Endothelial cell (in vitro differentiated cells): ENCODE measurements around the gene PNISR. TPM values are rescaled to one million over a fixed set of nuclear protein-coding genes. Genes with fewer than 3 reads are reported as not detected.
A peak's percentile ranks its signal among the peaks of the same experiment; 100 is the strongest.
"Not testable (repeated sequence)": the region's sequence is repeated elsewhere in the genome, so short reads cannot be mapped to it uniquely, and the experiment has no call there.

Experiments
- DNase-seq: peaks from one replicate; pipeline ENCODE4 v3.0.0; 2021; ENCODE audit warnings: low spot score
- H3K27ac Mint-ChIP-seq: one replicate; pipeline ENCODE4 v1.8.0; 2021; ENCODE audit warnings: mixed read lengths, inconsistent platforms; ENCODE audit not compliant: unreplicated experiment
- H3K27me3 Mint-ChIP-seq: one replicate; pipeline ENCODE4 v1.8.0; 2021; ENCODE audit warnings: mild to moderate bottlenecking, moderate library complexity, mixed read lengths, inconsistent platforms; ENCODE audit not compliant: unreplicated experiment
- H3K36me3 Mint-ChIP-seq: one replicate; pipeline ENCODE4 v1.8.0; 2021; ENCODE audit warnings: mild to moderate bottlenecking, low read depth, mixed read lengths, inconsistent platforms; ENCODE audit not compliant: unreplicated experiment
- H3K4me1 Mint-ChIP-seq: one replicate; pipeline ENCODE4 v1.8.0; 2021; ENCODE audit warnings: mild to moderate bottlenecking, mixed read lengths, inconsistent platforms; ENCODE audit not compliant: unreplicated experiment
- H3K4me3 Mint-ChIP-seq: one replicate; pipeline ENCODE4 v1.8.0; 2021; ENCODE audit warnings: mild to moderate bottlenecking, mixed read lengths, inconsistent platforms; ENCODE audit not compliant: unreplicated experiment
- H3K9me3 Mint-ChIP-seq: one replicate; pipeline ENCODE4 v1.8.0; 2021; ENCODE audit warnings: mixed read lengths, inconsistent platforms; ENCODE audit not compliant: unreplicated experiment
- long read RNA-seq: library from polyadenylated mRNA; unstranded; transcript quantifications from one replicate; pipeline ENCODE4 v2.0.0, GENCODE V29; 2020; ENCODE audit not compliant: unreplicated experiment
- total RNA-seq: library from RNA; stranded (reverse); fragmentation: NEBNext Ultra II Directional; extraction: Animal tissue kit (Norgen Biotek cat#: 25700); gene quantifications from one replicate; pipeline ENCODE4 v1.2.1, GENCODE V29; 2021; ENCODE audit not compliant: unreplicated experiment
- TF ChIP-seq, protein P1 (sequence below): fragments of 200-600 bp; sonication (generic); IDR thresholded peaks from one replicate; pipeline ENCODE4 v1.5.0; 2021; ENCODE audit warnings: antibody characterized with exemption; ENCODE audit not compliant: unreplicated experiment

PNISR gene
- total RNA-seq: 86.4 TPM
- long read RNA-seq, full-length matches to known transcripts: 23 of 47 reads
- long read RNA-seq, partial matches to known transcripts: 14 of 47 reads
- long read RNA-seq, other reads (novel, unspliced or antisense): 10 of 47 reads

DNA sequence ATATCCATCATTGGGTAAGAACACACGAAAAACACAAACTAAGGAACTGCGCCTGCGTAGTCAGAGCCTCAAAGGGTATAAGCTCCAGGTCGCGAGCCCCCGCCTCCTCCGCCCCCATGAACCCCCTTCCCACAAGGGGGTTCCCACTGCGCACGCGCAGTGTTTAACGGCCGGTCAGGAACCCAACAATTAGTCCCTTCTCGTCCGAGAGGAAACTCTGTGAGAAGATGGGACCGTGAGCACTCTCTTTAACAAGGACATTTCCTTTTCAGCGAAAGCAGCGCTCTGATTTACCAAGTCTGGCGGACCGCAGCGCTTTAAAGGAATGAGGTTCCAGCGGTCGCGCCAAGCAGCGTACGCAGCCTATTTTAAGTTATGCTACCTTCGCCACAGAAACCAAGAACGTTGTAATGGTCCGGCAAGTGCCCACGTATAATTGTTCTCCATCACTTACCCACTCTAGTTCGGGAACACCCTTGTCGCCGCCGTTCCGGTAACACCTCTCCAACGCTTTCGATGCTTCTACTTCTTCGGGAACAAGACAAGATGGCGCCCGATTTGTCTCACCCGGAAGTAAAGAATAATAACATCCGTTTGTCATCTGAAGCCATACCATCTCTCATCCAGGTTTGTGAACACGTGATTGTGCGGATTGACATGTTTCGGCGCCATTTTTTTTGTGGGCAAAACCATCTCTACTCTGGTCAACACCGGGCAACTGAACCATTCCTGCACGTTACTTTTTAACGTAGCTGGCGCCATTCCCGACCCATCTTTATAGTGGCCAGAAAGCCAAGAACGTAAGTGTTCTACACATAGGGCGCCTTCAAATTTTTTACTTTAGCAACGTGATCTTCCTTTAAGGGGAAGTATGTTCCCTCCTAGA is at the start of gene PNISR:
PNISR (minus strand) TSS at position 548 of the 886 bp plus-strand sequence. CDS start 10,649 bp downstream, outside the sequence.
- TF ChIP-seq, protein P1, sequence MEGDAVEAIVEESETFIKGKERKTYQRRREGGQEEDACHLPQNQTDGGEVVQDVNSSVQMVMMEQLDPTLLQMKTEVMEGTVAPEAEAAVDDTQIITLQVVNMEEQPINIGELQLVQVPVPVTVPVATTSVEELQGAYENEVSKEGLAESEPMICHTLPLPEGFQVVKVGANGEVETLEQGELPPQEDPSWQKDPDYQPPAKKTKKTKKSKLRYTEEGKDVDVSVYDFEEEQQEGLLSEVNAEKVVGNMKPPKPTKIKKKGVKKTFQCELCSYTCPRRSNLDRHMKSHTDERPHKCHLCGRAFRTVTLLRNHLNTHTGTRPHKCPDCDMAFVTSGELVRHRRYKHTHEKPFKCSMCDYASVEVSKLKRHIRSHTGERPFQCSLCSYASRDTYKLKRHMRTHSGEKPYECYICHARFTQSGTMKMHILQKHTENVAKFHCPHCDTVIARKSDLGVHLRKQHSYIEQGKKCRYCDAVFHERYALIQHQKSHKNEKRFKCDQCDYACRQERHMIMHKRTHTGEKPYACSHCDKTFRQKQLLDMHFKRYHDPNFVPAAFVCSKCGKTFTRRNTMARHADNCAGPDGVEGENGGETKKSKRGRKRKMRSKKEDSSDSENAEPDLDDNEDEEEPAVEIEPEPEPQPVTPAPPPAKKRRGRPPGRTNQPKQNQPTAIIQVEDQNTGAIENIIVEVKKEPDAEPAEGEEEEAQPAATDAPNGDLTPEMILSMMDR: no peak
- H3K9me3 Mint-ChIP-seq: no peaks in the 10 kb centered on the region
- peaks cover 39% of the 10 kb centered on the region for H3K4me1 Mint-ChIP-seq
- peaks cover 8% of the 10 kb centered on the region for H3K27me3 Mint-ChIP-seq
- peak within 1 kb of the TSS; percentile 99 for H3K27ac Mint-ChIP-seq
- peaks cover 9% of the 10 kb centered on the region for H3K36me3 Mint-ChIP-seq
- peak; percentile 82 for DNase-seq
- H3K4me3 Mint-ChIP-seq: peak within 1 kb of the TSS; percentile 97

GRCh38 chr6:99473730-99474129 is 48.6 kb upstream of the PNISR start:
- Mint-ChIP-seq H3K4me3 (no peak overlapping the region), H3K36me3 (peaks cover 4% of the 10 kb centered on the region), H3K4me1 (no peaks in the 10 kb centered on the region), H3K9me3 (no peaks in the 10 kb centered on the region), H3K27ac (no peak overlapping the region), H3K27me3 (no peaks in the 10 kb centered on the region)
- no peak for DNase-seq
- TF ChIP-seq, protein P1: no peak

DNA sequence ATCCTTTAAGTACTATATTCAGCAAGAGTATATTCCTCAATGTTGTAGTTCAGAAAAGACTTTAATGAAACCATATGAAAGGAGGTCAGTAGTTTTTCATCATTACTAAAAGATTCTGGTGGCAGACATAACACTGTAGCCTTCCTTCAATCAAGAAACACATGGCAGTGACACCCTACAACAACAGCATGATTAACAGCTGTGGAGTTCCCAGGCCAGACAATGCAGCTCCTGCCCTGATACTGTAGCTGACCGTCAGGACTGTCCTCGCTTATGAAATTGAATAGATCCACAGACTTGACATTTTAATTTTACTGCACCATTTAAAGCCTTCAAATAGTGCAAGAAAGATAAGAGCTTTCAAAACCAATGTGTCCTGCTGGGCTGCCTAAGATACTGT is 46.5 kb upstream of the PNISR start:
- no peaks in the 10 kb centered on the region for H3K27me3 Mint-ChIP-seq
- no peaks in the 10 kb centered on the region for H3K4me1 Mint-ChIP-seq
- H3K4me3 Mint-ChIP-seq: no peak overlapping the region
- DNase-seq: no peak
- no peak overlapping the region for H3K27ac Mint-ChIP-seq
- no peaks in the 10 kb centered on the region for H3K36me3 Mint-ChIP-seq
- TF ChIP-seq, protein P1: no peak
- H3K9me3 Mint-ChIP-seq: no peaks in the 10 kb centered on the region

DNA sequence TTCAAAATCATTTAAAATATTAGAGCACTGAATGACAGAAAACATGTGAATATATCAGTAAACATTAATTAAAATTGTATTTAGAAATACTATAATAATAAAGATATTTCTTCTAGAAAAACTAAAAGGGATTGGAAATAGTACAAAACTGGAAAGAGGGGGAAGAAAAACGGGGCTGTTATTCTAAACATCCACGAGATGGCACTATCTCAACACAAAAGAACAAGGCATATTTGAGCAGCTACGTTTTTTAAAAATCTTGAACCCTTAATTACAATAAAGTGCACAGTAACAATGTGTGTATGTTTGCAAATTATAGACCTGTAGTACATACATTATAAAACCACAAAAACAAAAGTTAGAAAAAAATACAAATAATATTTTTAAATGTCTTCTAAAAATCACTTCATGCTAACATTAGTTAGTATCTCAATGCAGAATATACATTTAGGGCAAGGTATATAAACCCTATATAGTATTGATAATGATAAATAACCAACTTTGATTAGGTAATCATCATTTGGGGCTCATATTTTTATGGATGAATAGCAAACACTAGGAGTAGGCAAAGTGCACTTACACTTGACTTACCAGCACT is 42.5 kb upstream of the PNISR start:
- Mint-ChIP-seq H3K4me3 (no peak overlapping the region), H3K9me3 (no peaks in the 10 kb centered on the region), H3K36me3 (no peaks in the 10 kb centered on the region), H3K27me3 (no peaks in the 10 kb centered on the region), H3K4me1 (no peaks in the 10 kb centered on the region), H3K27ac (no peak overlapping the region)
- DNase-seq: no peak
- TF ChIP-seq, protein P1: peak; percentile 43

GRCh38 chr6:99459133-99459532 is 34.0 kb upstream of the PNISR start:
- not testable (repeated sequence) for H3K9me3 Mint-ChIP-seq, H3K4me1 Mint-ChIP-seq, H3K27me3 Mint-ChIP-seq, H3K27ac Mint-ChIP-seq, H3K4me3 Mint-ChIP-seq, H3K36me3 Mint-ChIP-seq, DNase-seq
